RKO (cell line): ENCODE measurements around the gene TSPAN19.
"Not testable (repeated sequence)": the region's sequence is repeated elsewhere in the genome, so short reads cannot be mapped to it uniquely, and the experiment has no call there.

Experiments used
- DNase-seq: peaks from one replicate; pipeline ENCODE4 v3.0.0-alpha.2; 2016; ENCODE audit warnings: low spot score

The TSPAN19 gene

GRCh38 chr12:85036234-85036707 is at the start of gene TSPAN19, which contains the start of gene LRRIQ1:
TSPAN19 (minus strand) TSS chr12:85036277; CDS start chr12:85029946, 6,331 bp downstream.
LRRIQ1 (plus strand) TSS chr12:85036351; CDS start chr12:85038177, 1,826 bp downstream.
- no peak for DNase-seq

- DNase-seq: no peak
Observed at GRCh38 chr12:85085066-85085465, 49.0 kb upstream of the TSPAN19 start.

GRCh38 chr12:85076688-85077430 is 40.8 kb upstream of the TSPAN19 start:
- DNase-seq: peak; percentile 91

- DNase-seq: no peak
Observed at GRCh38 chr12:85072826-85073225, 36.7 kb upstream of the TSPAN19 start.

GRCh38 chr12:85065837-85066482 is 29.9 kb upstream of the TSPAN19 start:
- DNase-seq: no peak

DNA sequence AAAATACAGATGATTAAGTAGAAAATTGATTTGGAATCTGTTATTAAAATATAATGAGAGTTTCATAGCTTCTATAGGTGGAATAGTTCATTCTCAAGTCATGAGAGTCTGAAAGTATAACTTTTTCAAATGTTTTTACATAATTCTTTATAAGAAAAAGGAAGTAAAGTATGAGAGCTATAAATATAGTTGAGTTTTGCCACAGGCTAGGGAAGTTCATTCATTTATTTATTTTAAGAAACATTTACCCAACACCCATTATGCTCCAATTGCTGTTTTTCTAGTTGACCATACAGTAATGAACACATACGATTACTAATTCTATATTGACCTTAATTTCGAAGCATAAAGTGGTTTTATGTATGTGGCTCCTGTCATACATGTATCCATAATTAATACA is 24.8 kb upstream of the TSPAN19 start:
- DNase-seq: no peak

- DNase-seq: no peak
Observed at GRCh38 chr12:85059594-85059993, 23.5 kb upstream of the TSPAN19 start.

GRCh38 chr12:85058339-85058738 is 22.3 kb upstream of the TSPAN19 start:
- no peak for DNase-seq

DNA sequence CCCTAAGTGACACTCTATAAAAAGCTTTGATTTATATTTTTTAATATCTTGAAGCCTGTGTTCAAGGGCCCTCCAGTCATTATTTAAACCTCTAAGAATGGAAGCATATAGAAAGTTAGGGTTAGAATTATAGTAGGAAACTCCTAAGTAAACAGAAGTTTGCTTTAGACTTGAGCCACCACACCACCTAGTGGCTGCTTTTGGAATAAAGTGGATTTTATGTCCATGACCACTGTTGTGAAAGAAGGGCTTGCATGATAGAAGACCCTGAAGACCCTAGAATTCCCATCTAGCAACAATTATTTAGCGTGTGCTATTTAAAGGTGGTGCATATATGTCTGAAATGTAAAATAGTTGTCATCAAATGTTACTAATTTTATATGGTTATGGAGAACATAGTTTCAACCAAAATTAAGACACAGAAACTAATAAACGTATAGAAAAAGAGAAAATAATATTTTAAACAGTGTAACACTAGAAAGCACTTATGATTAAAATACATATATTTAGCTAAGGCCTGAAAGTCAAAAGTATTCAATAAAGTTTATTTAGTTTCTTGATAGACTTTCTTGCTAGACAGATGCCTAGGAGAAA is 21.4 kb upstream of the TSPAN19 start:
- peak; percentile 61 for DNase-seq

DNA sequence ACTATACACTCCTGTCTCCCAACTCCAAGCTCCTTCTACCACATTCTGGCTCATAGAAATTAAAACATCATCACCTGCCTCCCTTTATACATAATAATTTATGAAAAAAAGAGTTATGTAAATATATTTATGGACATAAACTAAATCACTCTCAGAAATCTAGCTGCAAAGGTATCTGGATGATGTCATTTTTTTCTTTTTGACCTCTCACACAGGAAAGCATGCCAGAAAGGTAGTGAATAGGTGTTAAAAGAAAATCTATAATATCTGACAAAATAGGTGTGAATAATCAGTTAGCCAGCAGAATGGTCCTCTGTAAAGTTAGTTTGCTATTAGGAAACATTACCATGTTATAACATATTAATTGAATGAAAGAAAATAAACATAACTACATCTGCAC is 7.8 kb upstream of the TSPAN19 start:
- DNase-seq: no peak

DNA sequence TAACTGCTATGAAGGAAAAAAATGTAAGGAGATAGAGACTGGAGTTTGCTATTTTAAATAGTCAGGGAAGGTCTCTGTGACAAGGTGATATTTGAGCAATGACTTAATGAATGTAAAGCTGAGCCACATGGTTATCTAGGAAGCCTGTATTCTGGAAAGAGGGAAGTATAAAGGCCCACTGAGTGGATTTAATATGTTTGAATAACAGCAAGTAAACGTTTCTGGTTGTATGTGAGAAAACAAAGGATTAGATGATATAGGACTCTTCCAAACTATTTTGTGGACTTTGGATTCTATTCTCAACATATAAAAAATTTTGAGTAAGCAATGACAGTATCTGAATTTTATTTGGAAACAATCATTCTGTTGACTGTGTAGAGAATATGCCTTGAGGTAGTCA is 5.3 kb upstream of the TSPAN19 start:
- DNase-seq: no peak

DNA sequence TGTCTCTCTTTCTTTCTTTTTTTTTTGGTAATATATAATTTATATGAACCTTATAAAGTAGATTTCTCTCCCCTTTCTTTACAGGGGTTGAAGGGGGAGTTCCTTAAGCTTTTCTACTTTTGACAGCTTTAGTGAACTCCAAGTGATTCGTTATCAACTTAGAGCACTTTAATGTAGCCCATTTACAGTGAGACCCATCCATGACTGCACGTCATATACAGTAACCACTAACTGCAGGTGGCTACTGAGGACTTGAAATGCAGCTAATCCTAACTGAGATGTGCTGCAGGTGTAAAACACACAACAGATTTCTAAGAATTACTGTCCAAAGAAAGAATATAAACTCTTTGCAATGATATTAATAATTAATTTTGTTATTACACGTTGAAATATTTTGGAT is 656 bp upstream of the TSPAN19 start:
- no peak for DNase-seq

GRCh38 chr12:85029456-85029855 is 6.6 kb downstream of the TSPAN19 start:
- peak; percentile 55 for DNase-seq

DNA sequence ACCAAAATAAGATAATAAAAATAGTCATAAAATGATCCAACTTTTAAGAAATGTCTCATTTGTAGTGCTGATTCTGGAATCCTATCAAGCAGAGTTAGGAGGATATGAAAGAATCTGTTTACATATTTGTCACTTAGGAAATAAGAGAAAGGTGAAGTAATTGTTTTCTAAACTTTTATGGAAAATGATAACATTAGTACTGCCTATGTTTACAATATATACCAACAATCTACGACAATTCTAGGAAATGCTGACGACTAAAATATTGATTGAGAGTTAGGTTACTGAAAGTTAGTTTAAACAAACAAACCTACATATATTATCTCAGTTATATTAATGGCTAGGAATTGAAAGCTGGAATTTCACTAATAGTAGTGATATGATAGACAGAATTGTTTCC is 18.0 kb downstream of the TSPAN19 start:
- DNase-seq: no peak

DNA sequence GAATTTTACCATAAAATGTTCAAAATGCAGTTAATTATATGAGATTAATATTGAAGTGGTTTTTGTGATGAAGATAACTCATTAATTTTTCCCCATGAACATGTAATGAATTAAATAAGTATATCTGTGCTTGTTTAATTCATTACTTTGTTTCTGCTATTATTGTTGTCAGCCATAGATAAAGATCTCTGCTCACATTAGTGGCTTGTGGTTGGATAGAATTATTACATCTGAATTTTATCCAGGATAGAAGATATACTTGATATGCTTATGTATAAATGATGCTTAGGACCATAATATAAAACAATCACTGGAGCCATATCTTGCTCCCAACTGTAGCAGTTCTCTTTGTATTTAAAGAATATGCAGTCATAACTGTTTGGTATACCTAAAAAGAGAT is 18.5 kb downstream of the TSPAN19 start:
- no peak for DNase-seq

DNA sequence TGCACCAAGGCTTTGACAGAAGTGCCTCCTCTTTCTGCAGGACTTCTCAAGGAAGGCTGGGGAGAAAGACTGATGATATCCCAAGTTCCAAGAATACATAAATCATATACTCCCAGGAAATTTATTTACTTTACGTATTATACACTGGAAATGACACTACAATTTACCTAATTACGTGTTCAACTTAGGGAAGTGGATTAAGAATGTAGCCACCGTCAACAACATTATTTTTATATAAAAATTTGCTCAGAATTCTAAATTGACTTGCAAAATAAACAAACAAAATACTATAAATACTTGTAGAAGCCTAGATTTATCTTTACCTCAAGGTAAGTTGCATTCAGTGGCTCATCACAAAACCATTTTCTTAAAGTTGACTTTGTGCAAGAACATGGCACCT is 18.9 kb downstream of the TSPAN19 start:
- DNase-seq: no peak

DNA sequence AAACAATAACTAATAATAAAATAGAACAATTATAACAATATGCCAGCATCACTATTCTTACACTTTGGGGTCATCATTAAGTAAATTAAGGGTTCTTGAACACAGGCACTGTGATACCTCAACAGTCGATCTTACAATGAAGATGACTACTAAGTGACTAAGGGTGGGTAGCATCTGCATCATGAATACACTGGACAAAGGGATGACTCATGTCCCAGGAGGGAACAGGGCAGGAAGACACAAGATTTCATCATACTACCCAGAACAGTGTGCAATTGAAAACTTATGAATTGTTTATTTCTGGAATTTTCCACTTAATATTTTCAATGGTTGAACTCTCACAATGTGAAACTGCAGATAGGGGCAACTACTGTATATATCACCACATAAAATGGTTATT is 19.7 kb downstream of the TSPAN19 start:
- DNase-seq: peak; percentile 93

DNA sequence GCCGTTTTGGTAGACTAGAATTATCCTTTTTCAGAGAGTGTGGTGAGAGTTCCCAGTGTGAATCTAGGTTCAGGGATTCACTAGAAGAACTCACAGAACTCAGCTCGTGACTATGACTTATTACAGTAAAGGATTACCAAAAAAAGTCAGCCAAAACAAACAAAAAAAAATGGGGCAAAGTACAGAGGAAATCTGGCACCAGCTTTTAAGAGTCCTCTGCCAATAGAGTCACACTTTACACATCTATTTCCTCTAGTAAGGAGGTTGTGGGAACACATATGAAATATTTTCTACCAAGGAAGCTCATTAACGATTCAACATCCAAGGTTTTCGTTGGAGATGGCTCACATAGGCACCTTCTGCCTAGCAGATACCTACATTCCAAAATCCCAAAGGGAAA is 28.2 kb downstream of the TSPAN19 start:
- DNase-seq: no peak

DNA sequence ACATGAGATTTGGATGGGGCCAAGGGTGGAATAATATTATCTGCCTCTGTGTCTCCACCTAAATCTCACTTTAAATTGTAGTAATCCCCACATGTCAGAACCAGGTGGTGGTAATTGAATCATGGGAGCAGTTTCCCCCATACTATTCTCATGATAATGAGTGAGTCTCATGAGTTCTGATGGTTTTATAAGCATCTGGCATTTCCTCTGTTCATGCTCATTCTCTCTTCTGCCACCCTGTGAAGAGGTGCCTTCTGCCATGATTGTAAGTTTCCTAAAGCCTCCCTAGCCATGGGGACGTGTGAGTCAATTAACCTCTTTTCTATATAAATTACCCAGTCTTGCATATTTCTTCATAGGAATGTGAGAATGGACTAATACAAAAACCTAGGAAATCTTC is 29.9 kb downstream of the TSPAN19 start:
- DNase-seq: no peak

GRCh38 chr12:85005615-85006014 is 30.5 kb downstream of the TSPAN19 start:
- DNase-seq: no peak

DNA sequence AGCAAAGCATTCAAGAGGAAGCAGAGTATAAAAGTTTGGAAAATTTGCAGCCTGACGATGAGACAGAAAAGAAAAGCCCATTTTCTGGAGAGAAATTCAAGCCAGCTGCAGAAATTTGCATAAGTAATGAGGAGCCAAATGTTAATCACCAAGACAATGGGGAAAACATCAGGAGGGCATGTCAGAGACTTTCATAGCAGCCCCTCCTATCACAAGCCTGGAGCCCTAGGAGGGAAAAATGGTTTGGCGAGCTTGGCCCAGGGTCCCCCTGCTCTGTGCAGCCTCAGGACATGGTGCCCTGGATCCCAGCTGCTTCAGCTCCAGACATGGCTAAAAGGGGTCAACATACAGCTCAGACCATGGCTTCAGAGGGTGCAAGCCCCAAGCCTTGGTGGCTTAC is 31.0 kb downstream of the TSPAN19 start:
- not testable (repeated sequence) for DNase-seq

DNA sequence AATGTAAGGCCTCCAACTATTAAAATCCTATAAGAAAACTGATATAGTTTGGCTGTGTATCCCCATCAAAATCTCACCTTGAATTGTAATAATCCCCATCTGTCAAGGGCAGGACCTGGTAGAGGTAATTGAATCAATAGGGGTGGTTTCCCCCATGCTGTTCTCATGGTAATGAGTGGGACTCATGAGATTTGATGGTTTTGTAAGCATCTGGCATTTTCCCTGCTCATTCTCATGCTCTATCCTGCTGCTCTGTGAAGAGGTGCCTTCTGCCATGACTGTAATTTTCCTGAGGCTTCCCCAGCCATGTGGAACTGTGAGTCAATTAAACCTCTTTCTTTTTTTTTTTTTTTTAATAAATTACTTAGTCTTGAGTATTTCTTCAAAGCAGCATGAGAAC is 31.9 kb downstream of the TSPAN19 start:
- DNase-seq: no peak

- no peak for DNase-seq
Observed at GRCh38 chr12:85002778-85003296, 33.2 kb downstream of the TSPAN19 start.
